CD4-positive, alpha-beta T cell (primary cell): ENCODE data around the gene TNFRSF9. TPM values are rescaled to one million over a fixed set of nuclear protein-coding genes. Genes with fewer than 3 reads are reported as not detected.

ENCODE experiments used
- ATAC-seq: fragments of 200-7000 bp; cut with Tn5 transposase; one replicate; pipeline ENCODE4 v1.10.0; 2022; ENCODE audit warnings: mild to moderate bottlenecking; ENCODE audit not compliant: poor library complexity
- CTCF ChIA-PET: fragments of 350-600 bp; sonication (Branson Sonifier 250); formaldehyde crosslinking; loops from one replicate; lab custom pipeline; 2021; ENCODE audit warnings: antibody characterized with exemption, inconsistent platforms; lab: Charles Lee
- POLR2A ChIA-PET: fragments of 350-600 bp; sonication (Branson Sonifier 250); formaldehyde crosslinking; loops from one replicate; lab custom pipeline; 2021; ENCODE audit warnings: antibody characterized with exemption, inconsistent platforms; lab: Charles Lee
- DNase-seq, 14 experiments: peaks; one replicate each; pipeline ENCODE4 v3.0.0-alpha.2; 2013 to 2020; ENCODE audit warnings: mixed read lengths in 2 of 14
- H3K27ac ChIP-seq, 2 donors: one replicate each; pipeline versions ENCODE4 v1.5.1 to v1.7.0; 2013; ENCODE audit warnings: low read length in 2 of 2, low read depth in 1 of 2, mild to moderate bottlenecking in 1 of 2
- H3K27me3 ChIP-seq, 2 experiments: 1 replicate in 1 of 2; 2 replicates in 1 of 2; pipeline versions ENCODE4 v1.6.1 to v1.7.0; 2013; ENCODE audit warnings: low read length in 2 of 2, control low read depth in 1 of 2, mild to moderate bottlenecking in 1 of 2, moderate library complexity in 1 of 2; ENCODE audit not compliant: insufficient read depth in 2 of 2, control insufficient read depth in 1 of 2
- H3K36me3 ChIP-seq: one replicate; pipeline ENCODE4 v1.6.1; 2013; ENCODE audit warnings: low read length, control low read depth; ENCODE audit not compliant: insufficient read depth
- H3K4me1 ChIP-seq: one replicate; pipeline ENCODE4 v1.6.1; 2013; ENCODE audit warnings: low read length, control low read depth; ENCODE audit not compliant: insufficient read depth
- H3K4me3 ChIP-seq: one replicate; pipeline ENCODE4 v1.5.1; 2013; ENCODE audit warnings: mild to moderate bottlenecking, low read length, moderate library complexity
- H3K9me3 ChIP-seq, 2 experiments: 1 replicate in 1 of 2; 2 replicates in 1 of 2; pipeline versions ENCODE4 v1.6.1 to v1.7.0; 2013; ENCODE audit warnings: low read length in 2 of 2, mild to moderate bottlenecking in 2 of 2, control low read depth in 1 of 2, moderate library complexity in 1 of 2; ENCODE audit not compliant: control insufficient read depth in 1 of 2, insufficient read depth in 1 of 2
- H3K27ac Mint-ChIP-seq: one replicate; pipeline ENCODE4 v1.8.0; 2020; ENCODE audit warnings: mixed read lengths
- H3K27me3 Mint-ChIP-seq: one replicate; pipeline ENCODE4 v1.8.0; 2021; ENCODE audit warnings: mixed read lengths
- H3K36me3 Mint-ChIP-seq: one replicate; pipeline ENCODE4 v1.8.0; 2021; ENCODE audit warnings: low read depth, mixed read lengths
- H3K4me1 Mint-ChIP-seq: one replicate; pipeline ENCODE4 v1.8.0; 2021; ENCODE audit warnings: low read depth, mixed read lengths
- H3K4me3 Mint-ChIP-seq: one replicate; pipeline ENCODE4 v1.8.0; 2020; ENCODE audit warnings: mild to moderate bottlenecking, mixed read lengths
- H3K9me3 Mint-ChIP-seq: one replicate; pipeline ENCODE4 v1.8.0; 2020; ENCODE audit warnings: mixed read lengths
- CTCF ChIP-seq: fragments of 200-600 bp; IDR thresholded peaks from one replicate; pipeline ENCODE4 v1.8.0; 2022; ENCODE audit warnings: antibody characterized with exemption, mild to moderate bottlenecking
- intact Hi-C, 2 experiments: fragments of 100-400 bp; cut with DNase I in 1 of 2; cut with micrococcal nuclease in 1 of 2; formaldehyde crosslinking; loops; one replicate each; pipeline versions ENCODE4 v1.15.1 to v1.9.0; 2023 to 2025; cut with DNase I, micrococcal nuclease
- total RNA-seq, 174 experiments: library from RNA in 2 of 174; stranded (reverse) in 2 of 174; gene quantifications; one replicate each; pipeline ENCODE4 v1.2.3 and lab custom pipeline; 2021 to 2026

TNFRSF9 gene
- total RNA-seq, 2 experiments from 2014 or later = 0.52 to 0.84 TPM

GRCh38 chr1:7931446-7931812 is 9.2 kb downstream of the TNFRSF9 start:
- intact Hi-C loops = no loop called here
- no peaks in the 10 kb centered on the region for H3K9me3 Mint-ChIP-seq
- Histone ChIP-seq H3K4me3 (peak overlapping the region; percentile 24), H3K27ac (peak overlapping the region in 1 of 2 donors; percentile 42), H3K9me3 (no peaks in the 10 kb centered on the region), H3K4me1 (peaks cover 15% of the 10 kb centered on the region), H3K36me3 (no peaks in the 10 kb centered on the region), H3K27me3 (no peaks in the 10 kb centered on the region)
- no peaks in the 10 kb centered on the region for H3K36me3 Mint-ChIP-seq
- H3K4me3 Mint-ChIP-seq = peak overlapping the region; percentile 35
- H3K4me1 Mint-ChIP-seq = peaks cover 23% of the 10 kb centered on the region
- DNase-seq = no peak
- TF ChIP-seq CTCF = no peak
- peak overlapping the region; percentile 51 for H3K27ac Mint-ChIP-seq
- POLR2A ChIA-PET = interaction anchor here (1.9 kb wide), 1 partner anchor 30 kb away, joined by 7 read pairs; the partner anchor contains the start of gene PARK7
- CTCF ChIA-PET = no interaction called here
- ATAC-seq = no peak
- peaks cover 5% of the 10 kb centered on the region for H3K27me3 Mint-ChIP-seq

DNA sequence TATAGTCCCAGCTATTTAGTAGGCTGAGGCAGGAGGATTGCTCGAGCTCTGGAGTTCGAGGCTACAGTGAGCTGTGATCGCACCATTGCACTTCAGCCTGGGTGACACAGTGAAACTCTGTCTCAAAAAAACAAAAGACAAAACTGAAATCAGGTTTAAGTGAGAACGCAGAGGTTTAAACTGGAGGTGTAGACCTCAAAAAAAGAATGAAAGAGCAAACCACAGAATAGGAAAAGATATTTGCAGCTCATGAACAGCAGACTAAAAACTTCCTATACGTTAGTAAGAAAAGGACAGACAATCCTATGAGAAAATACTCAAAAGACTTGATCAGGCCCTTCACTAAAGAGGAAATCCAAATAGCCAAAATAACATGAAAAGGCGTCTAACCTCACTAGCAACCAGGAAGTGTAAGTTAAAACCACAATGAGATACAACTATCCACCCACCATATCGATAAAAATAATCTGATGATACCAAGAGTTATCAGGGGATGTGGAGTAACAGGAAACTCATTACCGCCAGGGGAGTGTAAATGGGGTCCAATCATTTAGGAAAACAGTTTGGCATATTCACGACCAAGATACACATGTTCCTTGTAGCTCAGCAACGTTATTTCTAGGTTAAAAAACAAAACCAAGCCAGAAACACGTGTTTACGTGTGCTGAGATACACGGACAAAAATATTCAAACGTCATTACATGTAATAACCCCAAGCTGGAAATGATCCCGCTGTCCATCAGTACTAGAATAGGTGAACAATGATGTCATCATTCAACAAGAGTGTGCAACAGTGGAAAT is 9.8 kb downstream of the TNFRSF9 start:
- Mint-ChIP-seq H3K27me3 (peaks cover 3% of the 10 kb centered on the region), H3K4me1 (peaks cover 23% of the 10 kb centered on the region), H3K4me3 (peak overlapping the region; percentile 35), H3K27ac (peak overlapping the region; percentile 51), H3K9me3 (no peaks in the 10 kb centered on the region), H3K36me3 (no peaks in the 10 kb centered on the region)
- no peaks in the 10 kb centered on the region for H3K9me3 ChIP-seq
- H3K4me3 ChIP-seq = peak overlapping the region; percentile 24
- DNase-seq (peak in 3 of 14 experiments; percentile 45 to 68 (median 55)), ATAC-seq (peak; percentile 67)
- TF ChIP-seq CTCF = no peak
- no peaks in the 10 kb centered on the region for H3K27me3 ChIP-seq
- no peaks in the 10 kb centered on the region for H3K36me3 ChIP-seq
- peak overlapping the region in 1 of 2 donors; percentile 42 for H3K27ac ChIP-seq
- ChIA-PET CTCF (interaction anchor here (0.9 kb wide), 1 partner anchor 14 kb away, joined by 3 read pairs; no protein-coding TSS in a partner anchor), POLR2A (interaction anchor here (1.9 kb wide), 1 partner anchor 30 kb away, joined by 7 read pairs; the partner anchor contains the start of gene PARK7)
- peaks cover 15% of the 10 kb centered on the region for H3K4me1 ChIP-seq
- intact Hi-C loops = no loop called here

DNA sequence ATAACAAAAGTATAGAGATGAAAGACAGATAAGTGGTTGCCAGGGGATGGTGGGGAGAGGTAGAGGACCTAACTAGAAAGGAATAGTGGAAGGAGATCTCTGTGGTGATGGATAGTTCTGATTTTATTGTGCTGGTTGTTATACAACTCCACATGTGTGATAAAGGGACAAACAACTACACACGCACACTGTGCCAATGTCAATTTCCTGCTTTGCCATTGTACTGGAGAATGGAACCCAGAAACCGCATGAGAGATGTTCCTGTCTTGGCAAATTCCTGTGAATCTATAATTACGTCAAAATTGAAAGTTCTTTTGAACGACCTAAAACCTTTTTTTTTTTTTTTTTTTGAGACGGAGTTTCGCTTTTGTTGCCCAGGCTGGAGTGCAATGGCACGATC is 11.0 kb downstream of the TNFRSF9 start:
- intact Hi-C loops = no loop called here
- peak; percentile 24 for ATAC-seq
- peak in 3 of 14 experiments; percentile 42 to 78 (median 46) for DNase-seq
- H3K27ac ChIP-seq = no peak overlapping the region
- TF ChIP-seq CTCF = no peak
- Mint-ChIP-seq H3K9me3 (no peaks in the 10 kb centered on the region), H3K27ac (peak overlapping the region; percentile 18), H3K27me3 (no peaks in the 10 kb centered on the region), H3K36me3 (no peaks in the 10 kb centered on the region), H3K4me1 (peaks cover 23% of the 10 kb centered on the region), H3K4me3 (peak overlapping the region; percentile 30)
- no peaks in the 10 kb centered on the region for H3K9me3 ChIP-seq
- H3K36me3 ChIP-seq = no peaks in the 10 kb centered on the region
- POLR2A ChIA-PET = interaction anchor here (1.9 kb wide), 1 partner anchor 32 kb away, joined by 7 read pairs; the partner anchor contains the start of gene PARK7
- peaks cover 15% of the 10 kb centered on the region for H3K4me1 ChIP-seq
- H3K4me3 ChIP-seq = peak overlapping the region; percentile 24
- H3K27me3 ChIP-seq = no peaks in the 10 kb centered on the region
- CTCF ChIA-PET = no interaction called here
